ENCODE measurements around the gene ANKH.

ANKH gene

GRCh38 chr5:14685757-14686156 lies 185.8 kb downstream of the ANKH start:
- peak in 2 of 3 experiments; percentile 27 to 45 for DNase-seq (ENCODE audit: low read depth in 3 of 3)

DNA sequence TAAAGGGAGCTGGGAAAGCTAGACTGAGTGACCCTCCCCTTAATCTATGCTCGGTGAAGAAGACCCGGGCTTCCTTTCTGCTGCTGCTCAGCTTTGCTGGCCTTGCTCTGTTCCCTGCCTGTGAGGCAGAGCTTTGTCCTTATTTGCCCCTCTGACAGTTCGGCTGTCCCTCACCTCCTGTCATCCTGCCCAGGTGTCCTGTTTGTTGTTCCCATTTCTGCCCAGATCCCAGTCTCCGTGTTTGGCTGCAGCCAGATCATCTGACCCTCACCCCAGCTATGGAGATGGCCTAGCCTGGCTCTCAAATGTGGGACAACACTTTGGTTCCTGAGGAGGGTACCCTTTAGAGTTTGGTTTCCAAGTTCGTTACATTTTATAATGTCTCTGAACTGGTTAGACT lies 186.8 kb downstream of the ANKH start:
- no peak for DNase-seq (ENCODE audit: low read depth in 3 of 3)

DNA sequence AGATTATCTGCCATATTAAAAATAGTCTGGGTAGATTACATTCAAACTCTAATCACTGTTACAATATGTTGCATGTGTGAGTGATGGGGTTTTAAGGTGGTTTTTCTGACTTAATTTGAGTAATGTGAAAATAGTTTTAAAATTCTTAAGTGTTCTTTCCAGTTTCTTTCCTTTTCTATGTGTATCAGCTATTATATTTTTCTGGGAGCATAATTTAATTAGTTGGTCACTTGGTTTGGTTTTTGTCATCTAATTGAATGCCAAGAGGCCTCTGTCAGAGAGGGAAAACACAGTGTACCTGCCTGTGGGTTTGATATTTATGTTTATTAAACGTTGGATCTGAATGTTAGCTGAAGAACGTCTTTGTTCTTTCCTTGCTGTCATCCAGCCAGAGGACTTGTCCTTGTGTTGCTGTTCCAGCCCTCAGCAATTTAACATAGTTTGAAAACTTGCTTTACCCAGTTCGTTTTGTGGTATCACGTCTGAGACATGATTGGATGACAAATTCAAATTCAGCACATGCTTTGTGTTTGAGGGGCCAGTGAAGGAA lies 187.6 kb downstream of the ANKH start:
- no peak for DNase-seq (ENCODE audit: low read depth in 3 of 3)

- DNase-seq (ENCODE audit: low read depth in 3 of 3): no peak
Measured at GRCh38 chr5:14681236-14681752, 190.3 kb downstream of the ANKH start.

- no peak for DNase-seq (ENCODE audit: low read depth in 3 of 3)
Measured at GRCh38 chr5:14679595-14679994, 192.0 kb downstream of the ANKH start.

- DNase-seq (ENCODE audit: low read depth in 3 of 3): no peak
Measured at GRCh38 chr5:14678773-14679334, 192.7 kb downstream of the ANKH start.

GRCh38 chr5:14676320-14676719 lies 195.3 kb downstream of the ANKH start:
- DNase-seq (ENCODE audit: low read depth in 3 of 3): peak in 1 of 3 experiments; percentile 11

- no peak for DNase-seq (ENCODE audit: low read depth in 3 of 3)
Measured at GRCh38 chr5:14675865-14676300, 195.7 kb downstream of the ANKH start.

- no peak for DNase-seq (ENCODE audit: low read depth in 3 of 3)
Measured at GRCh38 chr5:14674983-14675854, 196.4 kb downstream of the ANKH start.

GRCh38 chr5:14673443-14673842 lies 198.1 kb downstream of the ANKH start:
- DNase-seq (ENCODE audit: low read depth in 3 of 3): no peak

DNA sequence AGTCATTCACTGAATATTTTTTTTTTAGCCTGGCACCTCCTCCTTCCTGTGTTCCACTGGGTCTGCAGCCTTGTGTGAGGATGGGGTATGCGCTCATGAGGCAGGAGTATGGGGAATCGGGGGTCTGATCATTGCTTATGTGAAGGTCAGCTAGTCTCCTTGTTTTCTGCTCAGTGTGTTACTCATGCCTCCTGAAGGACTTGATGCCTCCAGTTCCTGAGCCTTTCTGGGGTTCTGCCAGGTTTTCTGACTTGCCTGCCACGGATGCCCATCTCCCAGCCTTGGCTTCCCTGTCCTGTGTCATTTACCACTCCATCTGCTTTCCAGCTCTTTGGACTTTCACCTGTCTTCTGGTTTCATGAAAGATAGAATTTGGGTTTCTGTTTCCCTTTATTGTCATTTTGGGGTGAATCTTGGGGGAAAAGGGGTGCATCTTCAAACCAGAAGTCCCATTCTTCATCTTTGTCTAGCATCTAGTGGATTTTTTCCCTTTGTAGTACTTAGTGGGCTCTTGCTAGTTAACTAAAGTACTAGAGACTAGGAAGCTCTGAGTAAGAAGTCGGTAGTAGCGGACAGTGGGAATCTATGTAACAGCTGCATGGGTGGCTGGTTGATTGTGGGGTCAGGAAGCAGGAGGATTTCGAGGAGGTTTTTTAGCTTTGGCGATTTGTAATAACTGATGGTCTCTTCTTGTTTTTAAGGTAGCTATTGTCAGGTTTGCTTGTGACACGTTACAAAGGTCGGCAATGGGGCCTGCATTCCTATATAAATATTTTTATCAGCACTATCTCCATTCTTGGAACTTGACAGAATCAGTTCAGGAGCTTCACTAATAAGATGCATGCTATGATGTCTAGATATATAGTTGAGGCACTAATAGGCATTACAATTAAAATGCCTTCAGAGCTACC lies 198.8 kb downstream of the ANKH start:
- DNase-seq (ENCODE audit: low read depth in 3 of 3): no peak

GRCh38 chr5:14672082-14672481 lies 199.5 kb downstream of the ANKH start:
- DNase-seq (ENCODE audit: low read depth in 3 of 3): no peak

DNA sequence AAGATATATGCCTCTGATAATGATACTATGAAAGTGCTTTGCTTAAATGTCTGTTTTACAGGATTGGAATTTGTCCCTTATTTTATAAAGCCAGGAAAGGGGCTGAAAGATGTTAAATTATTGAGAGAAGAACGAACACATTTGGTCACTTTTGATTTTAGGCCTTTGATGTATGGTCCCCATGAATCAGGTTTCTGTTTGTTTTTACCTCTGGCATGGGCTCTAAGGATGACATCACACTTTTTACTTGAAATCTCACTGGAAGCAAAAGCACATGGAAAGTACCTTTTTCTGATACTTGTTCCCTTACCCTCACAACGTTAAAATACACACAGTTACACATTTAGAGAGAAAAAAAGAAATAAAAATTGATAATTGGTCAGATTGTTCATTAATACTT lies 200.2 kb downstream of the ANKH start:
- DNase-seq (ENCODE audit: low read depth in 3 of 3): no peak

GRCh38 chr5:14669975-14670374 lies 201.6 kb downstream of the ANKH start:
- DNase-seq (ENCODE audit: low read depth in 3 of 3): no peak

GRCh38 chr5:14669415-14669814 lies 202.2 kb downstream of the ANKH start:
- DNase-seq (ENCODE audit: low read depth in 3 of 3): no peak

DNA sequence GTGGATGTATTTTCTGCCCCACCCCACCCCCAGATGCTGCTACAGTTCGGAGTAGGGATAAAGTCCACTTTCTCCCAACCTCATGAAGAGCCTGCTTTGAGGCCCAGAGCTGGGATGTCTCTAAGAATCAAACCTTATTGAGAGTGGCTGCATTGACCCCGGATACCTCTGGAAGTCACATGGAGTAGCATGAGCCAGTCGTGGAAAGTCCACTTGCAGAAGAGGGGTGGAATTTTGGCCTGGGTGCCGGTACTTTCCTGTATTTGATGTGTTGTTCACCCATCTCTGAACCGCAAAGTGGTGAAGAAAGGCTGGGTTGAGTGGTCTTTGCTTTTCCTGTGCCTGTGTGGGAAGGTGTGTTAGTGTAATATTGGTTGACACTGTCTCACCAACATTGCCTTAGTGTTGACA lies 203.4 kb downstream of the ANKH start:
- DNase-seq (ENCODE audit: low read depth in 3 of 3): no peak

- DNase-seq (ENCODE audit: low read depth in 3 of 3): no peak
Measured at GRCh38 chr5:14667770-14668169, 203.8 kb downstream of the ANKH start.

- no peak for DNase-seq (ENCODE audit: low read depth in 3 of 3)
Measured at GRCh38 chr5:14667290-14667689, 204.3 kb downstream of the ANKH start.

DNA sequence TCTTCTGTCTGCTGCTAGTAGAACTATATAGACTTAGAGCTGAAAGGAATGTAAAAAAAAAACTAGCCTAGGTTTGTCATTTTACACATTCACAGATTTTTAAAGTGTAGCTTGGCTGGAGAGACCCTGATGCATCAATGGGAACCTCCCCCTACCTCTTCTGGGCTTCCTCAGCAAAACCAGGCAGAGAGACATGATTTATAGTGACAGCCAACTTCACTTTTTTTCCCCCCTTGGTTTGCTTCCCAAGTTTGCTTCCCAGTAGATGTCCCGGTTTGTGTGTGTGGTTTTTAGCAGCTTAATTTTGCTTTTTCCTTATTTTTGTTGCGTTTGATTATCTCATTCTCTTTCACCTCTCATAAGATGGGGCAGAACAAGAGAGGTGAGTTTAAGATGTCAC lies 205.2 kb downstream of the ANKH start:
- DNase-seq (ENCODE audit: low read depth in 3 of 3): no peak

GRCh38 chr5:14665949-14666348 lies 205.6 kb downstream of the ANKH start:
- DNase-seq (ENCODE audit: low read depth in 3 of 3): peak in 1 of 3 experiments; percentile 45

DNA sequence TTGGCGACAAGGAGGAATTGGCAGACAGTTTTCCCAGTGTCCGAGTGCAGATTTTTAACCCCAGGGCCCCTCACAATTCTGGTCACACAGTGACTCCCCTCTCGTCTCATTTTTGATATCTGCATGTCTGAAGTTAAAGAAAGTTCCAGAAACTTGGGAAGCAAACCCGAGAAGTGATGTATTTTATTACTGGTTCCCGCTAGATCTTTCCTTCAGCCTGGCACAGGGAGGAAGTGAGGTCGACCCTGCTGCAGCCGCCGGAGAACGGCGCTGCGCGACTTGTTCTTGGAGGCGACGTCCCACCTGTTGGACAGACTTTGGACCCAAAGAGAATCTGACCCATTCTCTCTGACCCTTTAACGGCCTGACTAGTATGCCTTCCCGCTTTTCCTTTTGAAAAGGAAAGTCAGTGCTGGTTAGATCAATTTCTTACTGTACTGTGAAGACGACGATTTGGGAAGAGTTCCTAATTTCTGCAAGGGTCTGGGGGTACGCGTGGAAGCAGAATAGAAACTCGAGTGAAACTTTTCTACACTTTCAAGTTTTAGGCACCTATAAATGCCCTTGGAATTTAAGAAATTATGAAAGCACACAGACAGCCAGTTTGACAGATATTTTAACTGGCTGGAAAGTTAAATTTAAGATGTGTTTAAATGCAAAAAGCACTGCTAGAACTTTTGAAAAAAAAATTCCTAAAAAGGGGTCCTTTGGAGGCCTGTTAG lies 206.3 kb downstream of the ANKH start:
- peak in 1 of 3 experiments; percentile 9 for DNase-seq (ENCODE audit: low read depth in 3 of 3)
